HG03060 (cell line): ENCODE measurements around the gene KMT2A.

Experiments used
- ATAC-seq: cut with Tn5 transposase; IDR thresholded peaks from one replicate; pipeline ENCODE4 v1.9.1; 2021; ENCODE audit warnings: low read depth, moderate number of reproducible peaks; ENCODE audit not compliant: unreplicated experiment

The KMT2A gene

GRCh38 chr11:118574636-118575035 lies 138.3 kb downstream of the KMT2A start:
- ATAC-seq: no peak
